Immature natural killer cell (primary cell): Measurements from ENCODE around the gene CBLN3. TPM values are rescaled to one million over a fixed set of nuclear protein-coding genes. Genes with fewer than 3 reads are reported as not detected.

Experiments
- DNase-seq, 3 donors: peaks; one replicate each; pipeline ENCODE4 v3.0.0; 2022; ENCODE audit warnings: mixed read lengths in 1 of 3
- H3K27ac Mint-ChIP-seq, 6 donors: one replicate each; pipeline ENCODE4 v1.8.0; 2020; ENCODE audit warnings: mixed read lengths in 6 of 6, mild to moderate bottlenecking in 5 of 6, inconsistent platforms in 4 of 6, moderate library complexity in 3 of 6
- H3K27me3 Mint-ChIP-seq, 3 donors: one replicate each; pipeline ENCODE4 v1.8.0; 2020 to 2021; ENCODE audit warnings: low read depth in 3 of 3, mild to moderate bottlenecking in 3 of 3, mixed read lengths in 3 of 3, moderate library complexity in 3 of 3, inconsistent platforms in 1 of 3
- H3K36me3 Mint-ChIP-seq, 3 donors: one replicate each; pipeline ENCODE4 v1.8.0; 2020; ENCODE audit warnings: mixed read lengths in 3 of 3, inconsistent platforms in 2 of 3, mild to moderate bottlenecking in 2 of 3
- H3K4me1 Mint-ChIP-seq, 2 donors: one replicate each; pipeline ENCODE4 v1.8.0; 2020; ENCODE audit warnings: inconsistent platforms in 2 of 2, mild to moderate bottlenecking in 2 of 2, mixed read lengths in 2 of 2, moderate library complexity in 1 of 2
- H3K4me3 Mint-ChIP-seq, 5 donors: one replicate each; pipeline ENCODE4 v1.8.0; 2020; ENCODE audit warnings: mild to moderate bottlenecking in 5 of 5, mixed read lengths in 5 of 5, inconsistent platforms in 3 of 5, moderate library complexity in 3 of 5
- H3K9me3 Mint-ChIP-seq, 6 donors: one replicate each; pipeline ENCODE4 v1.8.0; 2020; ENCODE audit warnings: mild to moderate bottlenecking in 6 of 6, mixed read lengths in 6 of 6, inconsistent platforms in 4 of 6, moderate library complexity in 3 of 6
- polyA plus RNA-seq, 3 donors: library from polyadenylated mRNA; unstranded; fragments of 300-500 nt; fragmentation: Illumina TruSeq; gene quantifications; one replicate each; pipeline ENCODE4 v1.2.3, GENCODE V29; 2021

CBLN3 gene
- polyA plus RNA-seq, 3 donors from 2014 or later, result not detected

GRCh38 chr14:24443053-24443665 is 13.7 kb upstream of the CBLN3 start:
- Mint-ChIP-seq H3K4me1 (peaks cover 48% of the 10 kb centered on the region in 2 donors), H3K36me3 (peaks cover 9 to 17% (median 9%) of the 10 kb centered on the region in 3 donors), H3K27me3 (peaks cover 4 to 12% (median 9%) of the 10 kb centered on the region in 3 donors), H3K27ac (peak overlapping the region; percentile 93 to 99 (median 94)), H3K4me3 (peak overlapping the region; percentile 90 to 96 (median 95)), H3K9me3 (peaks cover 0 to 2% (median 0%) of the 10 kb centered on the region in 6 donors)
- DNase-seq, result no peak

GRCh38 chr14:24442240-24443052 is 13.0 kb upstream of the CBLN3 start, which contains the start of gene SDR39U1:
Gene SDR39U1 (minus strand): TSS chr14:24442776. CDS start chr14:24442769, 7 bp downstream.
- peaks cover 9 to 23% (median 11%) of the 10 kb centered on the region in 3 donors for H3K36me3 Mint-ChIP-seq
- peak within 1 kb of the TSS; percentile 93 to 99 (median 94) for H3K27ac Mint-ChIP-seq
- peaks cover 54 to 55% of the 10 kb centered on the region in 2 donors for H3K4me1 Mint-ChIP-seq
- peaks cover 4 to 14% (median 9%) of the 10 kb centered on the region in 3 donors for H3K27me3 Mint-ChIP-seq
- peak; percentile 96 to 98 (median 98) for DNase-seq
- peak within 1 kb of the TSS; percentile 90 to 96 (median 95) for H3K4me3 Mint-ChIP-seq
- H3K9me3 Mint-ChIP-seq, result peaks cover 0 to 2% (median 0%) of the 10 kb centered on the region in 6 donors

- Mint-ChIP-seq H3K36me3 (peaks cover 9 to 24% (median 11%) of the 10 kb centered on the region in 3 donors), H3K4me1 (peaks cover 60% of the 10 kb centered on the region in 2 donors), H3K27ac (peak overlapping the region; percentile 93 to 99 (median 94)), H3K27me3 (peaks cover 4 to 15% (median 9%) of the 10 kb centered on the region in 3 donors), H3K9me3 (peaks cover 0 to 2% (median 0%) of the 10 kb centered on the region in 6 donors), H3K4me3 (peak overlapping the region; percentile 90 to 96 (median 95))
- DNase-seq, result no peak
Measured at GRCh38 chr14:24441904-24442239, 12.4 kb upstream of the CBLN3 start.

GRCh38 chr14:24441485-24441884 is 12.0 kb upstream of the CBLN3 start:
- peaks cover 4 to 15% (median 9%) of the 10 kb centered on the region in 3 donors for H3K27me3 Mint-ChIP-seq
- peak overlapping the region; percentile 93 to 99 (median 94) for H3K27ac Mint-ChIP-seq
- peaks cover 64% of the 10 kb centered on the region in 2 donors for H3K4me1 Mint-ChIP-seq
- H3K4me3 Mint-ChIP-seq, result peak overlapping the region; percentile 90 to 96 (median 95)
- peaks cover 0 to 2% (median 0%) of the 10 kb centered on the region in 6 donors for H3K9me3 Mint-ChIP-seq
- DNase-seq, result no peak
- H3K36me3 Mint-ChIP-seq, result peaks cover 10 to 28% (median 11%) of the 10 kb centered on the region in 3 donors

GRCh38 chr14:24440606-24441399 is 11.3 kb upstream of the CBLN3 start:
- Mint-ChIP-seq H3K9me3 (peaks cover 0 to 2% (median 0%) of the 10 kb centered on the region in 6 donors), H3K4me1 (peaks cover 64 to 65% of the 10 kb centered on the region in 2 donors), H3K27me3 (peaks cover 4 to 15% (median 9%) of the 10 kb centered on the region in 3 donors), H3K36me3 (peaks cover 7 to 30% (median 11%) of the 10 kb centered on the region in 3 donors), H3K4me3 (peak overlapping the region; percentile 38 to 96 (median 91)), H3K27ac (peak overlapping the region; percentile 11 to 99 (median 94))
- DNase-seq, result no peak

- Mint-ChIP-seq H3K27me3 (peaks cover 5 to 15% (median 9%) of the 10 kb centered on the region in 3 donors), H3K36me3 (peaks cover 5 to 37% (median 11%) of the 10 kb centered on the region in 3 donors), H3K9me3 (peaks cover 0 to 2% (median 0%) of the 10 kb centered on the region in 6 donors), H3K4me3 (peak overlapping the region in 1 of 5 donors; percentile 21), H3K4me1 (peaks cover 64 to 65% of the 10 kb centered on the region in 2 donors), H3K27ac (peak overlapping the region; percentile 41 to 99 (median 54))
- DNase-seq, result no peak
Measured at GRCh38 chr14:24439830-24440605, 10.6 kb upstream of the CBLN3 start.

- H3K36me3 Mint-ChIP-seq, result peaks cover 10 to 37% (median 11%) of the 10 kb centered on the region in 3 donors
- peaks cover 5 to 10% (median 9%) of the 10 kb centered on the region in 3 donors for H3K27me3 Mint-ChIP-seq
- H3K4me3 Mint-ChIP-seq, result peak overlapping the region in 2 of 5 donors; percentile 19 to 21
- H3K27ac Mint-ChIP-seq, result peak overlapping the region in 5 of 6 donors; percentile 25 to 71 (median 47)
- H3K9me3 Mint-ChIP-seq, result peaks cover 0 to 2% (median 0%) of the 10 kb centered on the region in 6 donors
- peaks cover 64 to 65% of the 10 kb centered on the region in 2 donors for H3K4me1 Mint-ChIP-seq
- no peak for DNase-seq
Measured at GRCh38 chr14:24439257-24439656, 9.8 kb upstream of the CBLN3 start.

GRCh38 chr14:24438223-24439097 is 9.0 kb upstream of the CBLN3 start:
- Mint-ChIP-seq H3K4me1 (peaks cover 62 to 64% of the 10 kb centered on the region in 2 donors), H3K36me3 (peaks cover 11 to 40% (median 13%) of the 10 kb centered on the region in 3 donors), H3K4me3 (no peak overlapping the region), H3K9me3 (peaks cover 0 to 2% (median 0%) of the 10 kb centered on the region in 6 donors), H3K27me3 (peaks cover 5 to 10% (median 9%) of the 10 kb centered on the region in 3 donors), H3K27ac (peak overlapping the region; percentile 25 to 79 (median 51))
- no peak for DNase-seq

GRCh38 chr14:24437736-24438067 is 8.2 kb upstream of the CBLN3 start:
- Mint-ChIP-seq H3K36me3 (peaks cover 11 to 46% (median 18%) of the 10 kb centered on the region in 3 donors), H3K9me3 (no peaks in the 10 kb centered on the region), H3K27me3 (peaks cover 5 to 8% (median 8%) of the 10 kb centered on the region in 3 donors), H3K27ac (peak overlapping the region; percentile 55 to 79 (median 68)), H3K4me1 (peaks cover 54 to 63% of the 10 kb centered on the region in 2 donors), H3K4me3 (no peak overlapping the region)
- no peak for DNase-seq

GRCh38 chr14:24437020-24437735 is 7.7 kb upstream of the CBLN3 start:
- Mint-ChIP-seq H3K27me3 (peaks cover 1 to 3% (median 3%) of the 10 kb centered on the region in 3 donors), H3K36me3 (peaks cover 11 to 47% (median 18%) of the 10 kb centered on the region in 3 donors)

GRCh38 chr14:24436355-24437019 is 7.0 kb upstream of the CBLN3 start:
- peaks cover 15 to 52% (median 22%) of the 10 kb centered on the region in 3 donors for H3K36me3 Mint-ChIP-seq
- peak overlapping the region in 1 of 5 donors; percentile 46 for H3K4me3 Mint-ChIP-seq
- H3K27ac Mint-ChIP-seq, result peak overlapping the region; percentile 33 to 80 (median 72)
- no peaks in the 10 kb centered on the region for H3K9me3 Mint-ChIP-seq
- peak; percentile 49 to 61 (median 59) for DNase-seq
- peaks cover 47 to 58% of the 10 kb centered on the region in 2 donors for H3K4me1 Mint-ChIP-seq
- peaks cover 3 to 6% (median 4%) of the 10 kb centered on the region in 3 donors for H3K27me3 Mint-ChIP-seq

More at GRCh38 chr14:24437020-24437735, 7.7 kb upstream of the CBLN3 start:
- Mint-ChIP-seq H3K4me1 (peaks cover 49 to 58% of the 10 kb centered on the region in 2 donors), H3K27ac (peak overlapping the region; percentile 33 to 80 (median 75)), H3K9me3 (no peaks in the 10 kb centered on the region), H3K4me3 (peak overlapping the region in 1 of 5 donors; percentile 46)
- DNase-seq, result no peak
